ENCODE measurements around the gene SERPINA5. TPM values are rescaled to one million over a fixed set of nuclear protein-coding genes. Genes with fewer than 3 reads are reported as not detected.

Gene SERPINA5
- total and polyA plus RNA-seq, 2 of the 13 experiments (the other 11 are each of a cell fraction or from before 2014, with no cell fraction given), result 449 to 498 TPM

DNA sequence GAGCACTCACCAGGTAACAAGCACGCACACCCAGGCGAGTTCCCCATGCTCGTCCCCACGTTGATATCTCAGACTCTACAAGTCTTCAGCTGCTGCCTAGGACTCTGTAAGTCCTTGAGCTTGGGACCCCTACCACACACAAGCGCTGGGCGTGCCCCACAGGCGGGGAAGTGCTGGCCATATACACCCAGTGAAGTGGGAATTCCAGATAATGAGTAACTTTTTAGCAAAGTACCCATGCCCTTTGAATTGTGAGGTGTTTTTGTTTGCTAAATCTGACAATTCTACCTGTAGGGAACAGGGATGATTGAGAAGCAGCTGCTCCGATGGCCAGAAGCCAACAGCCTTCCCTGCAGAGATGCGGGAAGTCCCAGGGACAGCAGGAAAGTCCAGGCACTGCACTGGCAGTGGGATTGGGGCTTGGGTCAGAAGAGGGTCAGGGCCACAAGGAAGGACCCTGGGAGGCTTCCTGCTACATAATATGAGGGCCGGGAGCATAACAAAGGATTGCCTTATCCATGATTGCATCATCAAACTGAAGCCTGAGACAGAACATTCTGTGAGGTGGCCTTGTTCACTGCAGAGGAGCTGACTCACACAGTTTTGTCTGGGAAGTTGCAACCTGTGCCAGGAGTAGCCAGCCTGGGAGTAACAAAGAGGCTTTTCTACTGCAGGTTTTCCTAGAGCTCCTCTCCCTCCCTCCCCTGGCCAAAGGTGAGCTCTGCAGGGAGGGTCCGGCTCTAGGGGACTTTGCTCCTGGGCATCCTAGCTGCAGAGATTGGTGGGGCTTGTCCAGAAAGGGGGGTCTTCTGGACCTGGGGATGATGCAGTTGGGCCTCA lies 17.8 kb downstream of the SERPINA5 start (continued):
- TF ChIP-seq SRSF4 (IDR thresholded peaks at IDR 0.05; ENCODE audit: low read depth, low read length, poor library complexity, severe bottlenecking), result no peak
- TF ChIP-seq, protein P1, sequence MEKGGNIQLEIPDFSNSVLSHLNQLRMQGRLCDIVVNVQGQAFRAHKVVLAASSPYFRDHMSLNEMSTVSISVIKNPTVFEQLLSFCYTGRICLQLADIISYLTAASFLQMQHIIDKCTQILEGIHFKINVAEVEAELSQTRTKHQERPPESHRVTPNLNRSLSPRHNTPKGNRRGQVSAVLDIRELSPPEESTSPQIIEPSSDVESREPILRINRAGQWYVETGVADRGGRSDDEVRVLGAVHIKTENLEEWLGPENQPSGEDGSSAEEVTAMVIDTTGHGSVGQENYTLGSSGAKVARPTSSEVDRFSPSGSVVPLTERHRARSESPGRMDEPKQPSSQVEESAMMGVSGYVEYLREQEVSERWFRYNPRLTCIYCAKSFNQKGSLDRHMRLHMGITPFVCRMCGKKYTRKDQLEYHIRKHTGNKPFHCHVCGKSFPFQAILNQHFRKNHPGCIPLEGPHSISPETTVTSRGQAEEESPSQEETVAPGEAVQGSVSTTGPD (CRISPR knock-in tag; IDR thresholded peaks at IDR 0.05), result peak; percentile 73
- peak; percentile 84 for TF ChIP-seq ZNF331 (CRISPR knock-in tag; IDR thresholded peaks at IDR 0.05)
- TF ChIP-seq, protein P2, sequence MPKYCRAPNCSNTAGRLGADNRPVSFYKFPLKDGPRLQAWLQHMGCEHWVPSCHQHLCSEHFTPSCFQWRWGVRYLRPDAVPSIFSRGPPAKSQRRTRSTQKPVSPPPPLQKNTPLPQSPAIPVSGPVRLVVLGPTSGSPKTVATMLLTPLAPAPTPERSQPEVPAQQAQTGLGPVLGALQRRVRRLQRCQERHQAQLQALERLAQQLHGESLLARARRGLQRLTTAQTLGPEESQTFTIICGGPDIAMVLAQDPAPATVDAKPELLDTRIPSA (CRISPR knock-in tag; IDR thresholded peaks at IDR 0.05; ENCODE audit: borderline replicate concordance), result no peak
- 0 out of 2 replicates have a peak, but pooled peaks have one; percentile 83 for TF ChIP-seq SRY (CRISPR knock-in tag; IDR thresholded peaks at IDR 0.05)
- TF ChIP-seq IKZF4 (CRISPR knock-in tag; IDR thresholded peaks at IDR 0.05; ENCODE audit: borderline replicate concordance, low read depth, not compliant biosample characterization), result no peak
- TF ChIP-seq NR1H2 (CRISPR knock-in tag; IDR thresholded peaks at IDR 0.05; ENCODE audit: borderline replicate concordance, low read depth), result no peak
- TF ChIP-seq ZNF776 (CRISPR knock-in tag; IDR thresholded peaks at IDR 0.05), result 0 out of 2 replicates have a peak, but pooled peaks have one; percentile 29
- TF ChIP-seq ZNF510 (CRISPR knock-in tag; IDR thresholded peaks at IDR 0.05; ENCODE audit: low read depth), result no peak
- TF ChIP-seq, protein P3, sequence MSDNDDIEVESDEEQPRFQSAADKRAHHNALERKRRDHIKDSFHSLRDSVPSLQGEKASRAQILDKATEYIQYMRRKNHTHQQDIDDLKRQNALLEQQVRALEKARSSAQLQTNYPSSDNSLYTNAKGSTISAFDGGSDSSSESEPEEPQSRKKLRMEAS (IDR thresholded peaks at IDR 0.05), result no peak; the same call in 1 of the 2 replicates
- no peak for TF ChIP-seq ZNF720 (CRISPR knock-in tag; IDR thresholded peaks at IDR 0.05)
- TF ChIP-seq, protein P4, sequence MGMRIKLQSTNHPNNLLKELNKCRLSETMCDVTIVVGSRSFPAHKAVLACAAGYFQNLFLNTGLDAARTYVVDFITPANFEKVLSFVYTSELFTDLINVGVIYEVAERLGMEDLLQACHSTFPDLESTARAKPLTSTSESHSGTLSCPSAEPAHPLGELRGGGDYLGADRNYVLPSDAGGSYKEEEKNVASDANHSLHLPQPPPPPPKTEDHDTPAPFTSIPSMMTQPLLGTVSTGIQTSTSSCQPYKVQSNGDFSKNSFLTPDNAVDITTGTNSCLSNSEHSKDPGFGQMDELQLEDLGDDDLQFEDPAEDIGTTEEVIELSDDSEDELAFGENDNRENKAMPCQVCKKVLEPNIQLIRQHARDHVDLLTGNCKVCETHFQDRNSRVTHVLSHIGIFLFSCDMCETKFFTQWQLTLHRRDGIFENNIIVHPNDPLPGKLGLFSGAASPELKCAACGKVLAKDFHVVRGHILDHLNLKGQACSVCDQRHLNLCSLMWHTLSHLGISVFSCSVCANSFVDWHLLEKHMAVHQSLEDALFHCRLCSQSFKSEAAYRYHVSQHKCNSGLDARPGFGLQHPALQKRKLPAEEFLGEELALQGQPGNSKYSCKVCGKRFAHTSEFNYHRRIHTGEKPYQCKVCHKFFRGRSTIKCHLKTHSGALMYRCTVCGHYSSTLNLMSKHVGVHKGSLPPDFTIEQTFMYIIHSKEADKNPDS (CRISPR knock-in tag; IDR thresholded peaks at IDR 0.05), result peak; percentile 98
- TF ChIP-seq ZMYM4 (CRISPR knock-in tag; IDR thresholded peaks at IDR 0.05), result peak; percentile 64
- TF ChIP-seq NFE2L1 (CRISPR knock-in tag; IDR thresholded peaks at IDR 0.05; ENCODE audit: borderline replicate concordance), result no peak
- TF ChIP-seq, protein P5, sequence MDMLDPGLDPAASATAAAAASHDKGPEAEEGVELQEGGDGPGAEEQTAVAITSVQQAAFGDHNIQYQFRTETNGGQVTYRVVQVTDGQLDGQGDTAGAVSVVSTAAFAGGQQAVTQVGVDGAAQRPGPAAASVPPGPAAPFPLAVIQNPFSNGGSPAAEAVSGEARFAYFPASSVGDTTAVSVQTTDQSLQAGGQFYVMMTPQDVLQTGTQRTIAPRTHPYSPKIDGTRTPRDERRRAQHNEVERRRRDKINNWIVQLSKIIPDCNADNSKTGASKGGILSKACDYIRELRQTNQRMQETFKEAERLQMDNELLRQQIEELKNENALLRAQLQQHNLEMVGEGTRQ (IDR thresholded peaks at IDR 0.05; ENCODE audit: low read depth, low read length), result no peak
- TF ChIP-seq, protein P5 (CRISPR knock-in tag; IDR thresholded peaks at IDR 0.05; ENCODE audit: borderline replicate concordance), result no peak
- TF ChIP-seq ZNF296 (CRISPR knock-in tag; conservative IDR thresholded peaks at IDR 0.05), result no peak
- TF ChIP-seq, protein P6, sequence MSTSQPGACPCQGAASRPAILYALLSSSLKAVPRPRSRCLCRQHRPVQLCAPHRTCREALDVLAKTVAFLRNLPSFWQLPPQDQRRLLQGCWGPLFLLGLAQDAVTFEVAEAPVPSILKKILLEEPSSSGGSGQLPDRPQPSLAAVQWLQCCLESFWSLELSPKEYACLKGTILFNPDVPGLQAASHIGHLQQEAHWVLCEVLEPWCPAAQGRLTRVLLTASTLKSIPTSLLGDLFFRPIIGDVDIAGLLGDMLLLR (CRISPR knock-in tag; IDR thresholded peaks at IDR 0.05), result 0 out of 2 replicates have a peak, but pooled peaks have one; percentile 41
- TF ChIP-seq, protein P7, sequence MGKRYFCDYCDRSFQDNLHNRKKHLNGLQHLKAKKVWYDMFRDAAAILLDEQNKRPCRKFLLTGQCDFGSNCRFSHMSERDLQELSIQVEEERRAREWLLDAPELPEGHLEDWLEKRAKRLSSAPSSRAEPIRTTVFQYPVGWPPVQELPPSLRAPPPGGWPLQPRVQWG (CRISPR knock-in tag; IDR thresholded peaks at IDR 0.05; ENCODE audit: borderline replicate concordance, low read depth), result no peak
- TF ChIP-seq TOE1 (CRISPR knock-in tag; IDR thresholded peaks at IDR 0.05), result no peak; the same call in 1 of the 2 replicates
- TF ChIP-seq CHCHD3 (CRISPR knock-in tag; IDR thresholded peaks at IDR 0.05), result no peak
